ENCODE results near the gene CCNJL. TPM values are rescaled to one million over a fixed set of nuclear protein-coding genes. Genes with fewer than 3 reads are reported as not detected.

CCNJL gene
- total RNA-seq, 1 experiment from 2014 or later, result 7.6 TPM

GRCh38 chr5:160349249-160349934 lies 37.0 kb upstream of the CCNJL start:
- H3K27ac ChIP-seq (ENCODE audit: low read depth, low read length, poor library complexity, severe bottlenecking), result no peak overlapping the region
- no peaks in the 10 kb centered on the region for H3K27me3 ChIP-seq (replicated peaks; ENCODE audit: insufficient read depth, low read depth, low read length, poor library complexity)
- DNase-seq (ENCODE audit: low spot score), result no peak
- peaks cover 4% of the 10 kb centered on the region for H3K4me1 ChIP-seq (ENCODE audit: insufficient read depth, low read length, poor library complexity, severe bottlenecking)
- ChIA-PET CTCF (no interaction called here), POLR2A (ENCODE audit: low non-redundant PET) (no interaction called here)
- H3K9me3 ChIP-seq (ENCODE audit: low read depth, low read length, poor library complexity, severe bottlenecking), result no peaks in the 10 kb centered on the region
- H3K4me3 ChIP-seq (ENCODE audit: low read depth, low read length, poor library complexity, severe bottlenecking), result no peak overlapping the region
- H3K36me3 ChIP-seq (ENCODE audit: insufficient read depth, low read length, poor library complexity, severe bottlenecking), result no peaks in the 10 kb centered on the region
- TF ChIP-seq, protein P1, sequence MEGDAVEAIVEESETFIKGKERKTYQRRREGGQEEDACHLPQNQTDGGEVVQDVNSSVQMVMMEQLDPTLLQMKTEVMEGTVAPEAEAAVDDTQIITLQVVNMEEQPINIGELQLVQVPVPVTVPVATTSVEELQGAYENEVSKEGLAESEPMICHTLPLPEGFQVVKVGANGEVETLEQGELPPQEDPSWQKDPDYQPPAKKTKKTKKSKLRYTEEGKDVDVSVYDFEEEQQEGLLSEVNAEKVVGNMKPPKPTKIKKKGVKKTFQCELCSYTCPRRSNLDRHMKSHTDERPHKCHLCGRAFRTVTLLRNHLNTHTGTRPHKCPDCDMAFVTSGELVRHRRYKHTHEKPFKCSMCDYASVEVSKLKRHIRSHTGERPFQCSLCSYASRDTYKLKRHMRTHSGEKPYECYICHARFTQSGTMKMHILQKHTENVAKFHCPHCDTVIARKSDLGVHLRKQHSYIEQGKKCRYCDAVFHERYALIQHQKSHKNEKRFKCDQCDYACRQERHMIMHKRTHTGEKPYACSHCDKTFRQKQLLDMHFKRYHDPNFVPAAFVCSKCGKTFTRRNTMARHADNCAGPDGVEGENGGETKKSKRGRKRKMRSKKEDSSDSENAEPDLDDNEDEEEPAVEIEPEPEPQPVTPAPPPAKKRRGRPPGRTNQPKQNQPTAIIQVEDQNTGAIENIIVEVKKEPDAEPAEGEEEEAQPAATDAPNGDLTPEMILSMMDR (conservative IDR thresholded peaks at IDR 0.05; ENCODE audit: low read depth, low read length), result no peak
- no TSS peak for BruUV-seq (replicated peaks)
- intact Hi-C loops (cut with micrococcal nuclease; ENCODE audit: unreplicated experiment), result no loop called here

GRCh38 chr5:160348080-160348479 lies 35.7 kb upstream of the CCNJL start:
- H3K36me3 ChIP-seq (ENCODE audit: insufficient read depth, low read length, poor library complexity, severe bottlenecking), result no peaks in the 10 kb centered on the region
- BruUV-seq (replicated peaks), result no TSS peak
- H3K9me3 ChIP-seq (ENCODE audit: low read depth, low read length, poor library complexity, severe bottlenecking), result no peaks in the 10 kb centered on the region
- no peak for DNase-seq (ENCODE audit: low spot score)
- ChIA-PET POLR2A (ENCODE audit: low non-redundant PET) (no interaction called here), CTCF (no interaction called here)
- intact Hi-C loops (cut with micrococcal nuclease; ENCODE audit: unreplicated experiment), result no loop called here
- no peak overlapping the region for H3K27ac ChIP-seq (ENCODE audit: low read depth, low read length, poor library complexity, severe bottlenecking)
- H3K27me3 ChIP-seq (replicated peaks; ENCODE audit: insufficient read depth, low read depth, low read length, poor library complexity), result no peaks in the 10 kb centered on the region
- no peak for TF ChIP-seq EZH2 (IDR thresholded peaks at IDR 0.05; ENCODE audit: borderline replicate concordance, low read depth, low read length, poor library complexity, severe bottlenecking)
- TF ChIP-seq, protein P1 (conservative IDR thresholded peaks at IDR 0.05; ENCODE audit: low read depth, low read length), result no peak
- no peak overlapping the region for H3K4me3 ChIP-seq (ENCODE audit: low read depth, low read length, poor library complexity, severe bottlenecking)
- H3K4me1 ChIP-seq (ENCODE audit: insufficient read depth, low read length, poor library complexity, severe bottlenecking), result peaks cover 4% of the 10 kb centered on the region

GRCh38 chr5:160347448-160347847 lies 35.1 kb upstream of the CCNJL start:
- no peak overlapping the region for H3K4me3 ChIP-seq (ENCODE audit: low read depth, low read length, poor library complexity, severe bottlenecking)
- H3K4me1 ChIP-seq (ENCODE audit: insufficient read depth, low read length, poor library complexity, severe bottlenecking), result peaks cover 4% of the 10 kb centered on the region
- BruUV-seq (replicated peaks), result no TSS peak
- no peak for DNase-seq (ENCODE audit: low spot score)
- H3K27ac ChIP-seq (ENCODE audit: low read depth, low read length, poor library complexity, severe bottlenecking), result no peak overlapping the region
- intact Hi-C loops (cut with micrococcal nuclease; ENCODE audit: unreplicated experiment), result no loop called here
- no peaks in the 10 kb centered on the region for H3K27me3 ChIP-seq (replicated peaks; ENCODE audit: insufficient read depth, low read depth, low read length, poor library complexity)
- no peaks in the 10 kb centered on the region for H3K9me3 ChIP-seq (ENCODE audit: low read depth, low read length, poor library complexity, severe bottlenecking)
- CTCF ChIA-PET, result no interaction called here
- H3K36me3 ChIP-seq (ENCODE audit: insufficient read depth, low read length, poor library complexity, severe bottlenecking), result no peaks in the 10 kb centered on the region
- POLR2A ChIA-PET (ENCODE audit: low non-redundant PET), result no interaction called here
- TF ChIP-seq, protein P1 (conservative IDR thresholded peaks at IDR 0.05; ENCODE audit: low read depth, low read length), result no peak
- no peak for TF ChIP-seq EZH2 (IDR thresholded peaks at IDR 0.05; ENCODE audit: borderline replicate concordance, low read depth, low read length, poor library complexity, severe bottlenecking)
